GM18870 (cell line): ENCODE data around the gene GHRHR.

Experiments
- ATAC-seq: cut with Tn5 transposase; IDR thresholded peaks from one replicate; pipeline ENCODE4 v1.9.1; 2021; ENCODE audit warnings: moderate library complexity; ENCODE audit not compliant: unreplicated experiment

Gene GHRHR

GRCh38 chr7:30927559-30927958, 36.2 kb upstream of the GHRHR start:
- no peak for ATAC-seq

- ATAC-seq, result no peak
Measured at GRCh38 chr7:30928254-30928872, 35.4 kb upstream of the GHRHR start.

- ATAC-seq, result no peak
Measured at GRCh38 chr7:30929686-30930085, 34.1 kb upstream of the GHRHR start.

- no peak for ATAC-seq
Measured at GRCh38 chr7:30930621-30931020, 33.1 kb upstream of the GHRHR start.

- ATAC-seq, result no peak
Measured at GRCh38 chr7:30931161-30931928, 32.4 kb upstream of the GHRHR start.

- ATAC-seq, result no peak
Measured at GRCh38 chr7:30931929-30932540, 31.7 kb upstream of the GHRHR start.

- no peak for ATAC-seq
Measured at GRCh38 chr7:30932562-30932961, 31.2 kb upstream of the GHRHR start.

- ATAC-seq, result no peak
Measured at GRCh38 chr7:30933124-30933974, 30.4 kb upstream of the GHRHR start.

- no peak for ATAC-seq
Measured at GRCh38 chr7:30934225-30934624, 29.5 kb upstream of the GHRHR start.

GRCh38 chr7:30934732-30935568, 28.8 kb upstream of the GHRHR start:
- no peak for ATAC-seq

- no peak for ATAC-seq
Measured at GRCh38 chr7:30935569-30935877, 28.2 kb upstream of the GHRHR start.

GRCh38 chr7:30936650-30937245, 27.0 kb upstream of the GHRHR start:
- no peak for ATAC-seq

- no peak for ATAC-seq
Measured at GRCh38 chr7:30937416-30937815, 26.3 kb upstream of the GHRHR start.

- ATAC-seq, result peak; percentile 84
Measured at GRCh38 chr7:30938435-30939316, 25.1 kb upstream of the GHRHR start.

- ATAC-seq, result no peak
Measured at GRCh38 chr7:30941582-30942323, 22.0 kb upstream of the GHRHR start.

- ATAC-seq, result no peak
Measured at GRCh38 chr7:30950197-30950596, 13.6 kb upstream of the GHRHR start.

GRCh38 chr7:30954914-30955313, 8.8 kb upstream of the GHRHR start:
- no peak for ATAC-seq

- ATAC-seq, result no peak
Measured at GRCh38 chr7:30956704-30957103, 7.0 kb upstream of the GHRHR start.

- ATAC-seq, result no peak
Measured at GRCh38 chr7:30965372-30965771, 1.6 kb downstream of the GHRHR start.
